Measurements from ENCODE around the gene GPR179.

GPR179 gene

DNA sequence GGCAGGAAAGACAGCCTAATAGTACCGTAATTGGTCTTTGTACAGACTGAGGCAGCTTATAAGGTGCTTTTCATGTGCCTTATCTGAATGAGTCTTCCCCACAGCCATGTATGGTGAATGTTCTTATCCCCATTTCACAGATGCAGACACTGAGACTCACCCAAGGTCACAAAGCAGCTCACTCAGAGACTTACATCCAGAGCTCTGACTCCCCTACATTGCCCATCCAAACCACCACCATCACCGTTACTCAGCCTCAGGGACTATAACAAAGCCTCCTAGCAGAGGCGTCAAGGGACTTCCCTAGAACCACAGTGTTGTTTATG, 627 bp upstream of the GPR179 start:
- DNase-seq (ENCODE audit: insufficient read length, low spot score) (no peak), FAIRE-seq (no peak)
- TF ChIP-seq, protein P1, sequence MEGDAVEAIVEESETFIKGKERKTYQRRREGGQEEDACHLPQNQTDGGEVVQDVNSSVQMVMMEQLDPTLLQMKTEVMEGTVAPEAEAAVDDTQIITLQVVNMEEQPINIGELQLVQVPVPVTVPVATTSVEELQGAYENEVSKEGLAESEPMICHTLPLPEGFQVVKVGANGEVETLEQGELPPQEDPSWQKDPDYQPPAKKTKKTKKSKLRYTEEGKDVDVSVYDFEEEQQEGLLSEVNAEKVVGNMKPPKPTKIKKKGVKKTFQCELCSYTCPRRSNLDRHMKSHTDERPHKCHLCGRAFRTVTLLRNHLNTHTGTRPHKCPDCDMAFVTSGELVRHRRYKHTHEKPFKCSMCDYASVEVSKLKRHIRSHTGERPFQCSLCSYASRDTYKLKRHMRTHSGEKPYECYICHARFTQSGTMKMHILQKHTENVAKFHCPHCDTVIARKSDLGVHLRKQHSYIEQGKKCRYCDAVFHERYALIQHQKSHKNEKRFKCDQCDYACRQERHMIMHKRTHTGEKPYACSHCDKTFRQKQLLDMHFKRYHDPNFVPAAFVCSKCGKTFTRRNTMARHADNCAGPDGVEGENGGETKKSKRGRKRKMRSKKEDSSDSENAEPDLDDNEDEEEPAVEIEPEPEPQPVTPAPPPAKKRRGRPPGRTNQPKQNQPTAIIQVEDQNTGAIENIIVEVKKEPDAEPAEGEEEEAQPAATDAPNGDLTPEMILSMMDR (IDR thresholded peaks at IDR 0.05; ENCODE audit: insufficient read depth, missing control alignments): no peak

DNA sequence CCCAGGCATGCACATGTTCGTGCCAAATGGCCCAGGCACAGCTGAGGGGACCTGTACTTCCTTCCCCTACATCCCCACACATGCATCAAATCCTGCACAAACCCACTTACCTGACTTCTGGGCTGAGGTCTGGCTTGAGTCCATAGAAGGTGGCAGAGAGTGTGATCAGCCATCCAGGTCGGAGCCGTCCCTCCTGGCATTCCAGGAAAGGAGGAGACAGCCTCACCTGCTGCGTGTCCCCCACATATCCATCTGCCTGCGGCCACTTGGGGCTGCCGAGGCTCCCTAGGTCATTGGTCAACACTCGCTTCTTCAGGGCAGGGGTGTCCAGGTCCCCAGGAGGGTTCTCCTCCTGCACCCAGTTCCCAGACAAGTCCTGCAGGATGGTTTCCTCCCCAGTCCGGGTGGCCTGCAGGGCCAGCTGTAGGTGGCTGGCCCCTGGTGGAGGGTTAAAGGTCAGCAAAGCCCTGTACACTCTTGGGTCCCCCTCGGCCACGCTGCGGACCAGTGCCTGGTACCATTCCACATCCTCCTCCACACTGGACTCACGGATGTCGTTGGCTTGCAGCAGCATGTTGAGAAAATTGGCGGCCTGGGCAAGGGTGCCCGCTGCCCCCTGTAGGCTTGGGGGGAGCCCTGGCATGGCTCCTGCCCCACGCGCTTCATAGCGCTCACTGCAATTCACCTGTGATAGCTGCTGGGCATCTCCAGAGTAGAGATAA, 709 bp downstream of the GPR179 start:
- FAIRE-seq (no peak), DNase-seq (ENCODE audit: insufficient read length, low spot score) (no peak)
- TF ChIP-seq, protein P1 (IDR thresholded peaks at IDR 0.05; ENCODE audit: insufficient read depth, missing control alignments): no peak

DNA sequence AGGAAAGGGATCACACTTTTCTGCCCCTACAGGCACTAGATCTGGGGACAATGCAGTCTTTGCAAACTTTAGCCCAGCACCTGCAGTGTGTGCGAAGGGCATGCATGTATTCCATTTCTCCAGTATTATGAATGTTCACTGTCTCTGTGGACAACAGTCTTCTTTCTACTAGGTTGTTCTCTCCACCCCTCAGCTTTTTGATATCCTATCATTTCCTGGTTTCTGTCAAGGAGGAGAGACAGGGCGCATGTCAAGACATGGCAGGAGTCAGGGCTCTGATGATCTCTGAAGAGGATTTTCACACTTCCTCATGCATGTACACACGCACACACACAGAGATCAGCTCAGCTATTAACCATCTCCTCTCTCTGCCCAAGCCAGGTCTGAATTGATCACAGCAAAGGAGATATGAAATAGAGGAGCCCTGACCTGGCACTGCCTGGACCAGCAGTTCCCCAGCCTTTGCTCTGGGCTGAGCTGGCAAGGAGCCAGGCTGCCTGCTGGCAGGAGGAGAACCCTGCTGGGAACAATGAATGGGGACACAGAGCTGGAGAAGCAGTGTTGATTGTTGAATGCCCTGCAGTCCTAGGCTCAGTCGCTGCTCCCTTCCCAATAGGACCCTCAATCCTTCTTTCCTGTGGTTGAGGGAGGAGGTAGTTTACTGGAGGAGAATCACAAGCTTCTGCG, 2.6 kb downstream of the GPR179 start:
- FAIRE-seq: no peak
- TF ChIP-seq, protein P1 (IDR thresholded peaks at IDR 0.05; ENCODE audit: insufficient read depth, missing control alignments): no peak
- no peak for DNase-seq (ENCODE audit: insufficient read length, low spot score)

DNA sequence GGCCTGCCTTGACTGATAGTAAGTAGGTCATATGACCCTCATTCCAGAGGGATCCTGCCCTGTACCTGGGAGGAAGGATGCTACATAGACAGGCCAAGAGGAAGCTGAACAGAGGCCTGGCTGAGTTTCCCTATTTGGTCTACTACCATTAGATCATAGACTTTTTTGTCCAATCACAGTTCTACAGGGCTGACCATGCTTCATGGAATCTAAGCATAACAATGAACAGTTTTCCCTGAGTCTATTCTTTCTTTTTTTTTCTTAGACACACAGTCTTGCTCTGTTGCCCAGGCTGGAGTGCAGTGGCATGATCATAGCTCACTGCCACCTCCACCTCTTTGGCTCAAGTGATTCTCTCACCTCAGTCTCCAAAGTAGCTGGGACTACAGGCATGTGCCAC, 3.9 kb downstream of the GPR179 start:
- no peak for DNase-seq (ENCODE audit: insufficient read length, low spot score)
- no peak for FAIRE-seq
- TF ChIP-seq, protein P1 (IDR thresholded peaks at IDR 0.05; ENCODE audit: insufficient read depth, missing control alignments): no peak

DNA sequence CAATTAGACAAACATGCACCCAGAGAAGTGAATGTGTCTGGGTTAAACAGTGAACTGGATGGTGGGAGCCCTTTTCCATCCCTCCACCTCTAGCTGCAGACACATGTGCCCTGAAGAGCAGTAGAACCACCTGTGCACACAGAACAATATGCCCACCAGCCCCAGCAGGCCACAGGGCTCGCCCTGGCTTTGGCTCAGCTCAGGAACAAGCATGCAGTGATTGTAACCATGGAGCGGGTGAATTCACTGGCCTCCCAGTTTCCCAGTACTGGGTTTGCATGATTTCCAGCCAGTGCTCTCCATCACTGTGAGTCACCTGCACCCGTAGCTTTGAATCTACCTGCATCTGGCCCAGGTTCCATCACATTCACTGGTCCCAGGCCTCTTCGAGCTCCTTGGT, 5.2 kb downstream of the GPR179 start:
- TF ChIP-seq, protein P1 (IDR thresholded peaks at IDR 0.05; ENCODE audit: insufficient read depth, missing control alignments): no peak
- no peak for FAIRE-seq
- DNase-seq (ENCODE audit: insufficient read length, low spot score): no peak

DNA sequence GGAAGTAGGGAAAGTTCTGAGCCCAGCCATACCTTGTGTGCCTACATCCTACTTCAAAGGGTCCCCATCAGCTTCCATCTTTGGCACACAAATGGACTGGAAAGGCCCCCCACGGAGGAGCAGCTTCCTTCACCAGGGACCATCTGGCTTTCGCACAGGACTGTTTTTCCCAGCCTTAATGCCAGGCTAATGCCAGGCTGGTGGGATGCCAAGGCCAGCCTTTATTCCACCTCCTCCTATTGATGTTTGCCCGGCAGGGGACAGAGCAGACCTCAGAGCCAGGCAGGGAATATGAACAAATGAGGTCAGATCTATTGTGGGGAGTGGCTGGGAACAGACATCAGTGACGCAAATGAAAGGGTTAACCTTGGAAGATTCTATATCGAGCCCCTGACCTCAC, 5.7 kb downstream of the GPR179 start:
- no peak for FAIRE-seq
- TF ChIP-seq, protein P1 (IDR thresholded peaks at IDR 0.05; ENCODE audit: insufficient read depth, missing control alignments): no peak
- DNase-seq (ENCODE audit: insufficient read length, low spot score): no peak

DNA sequence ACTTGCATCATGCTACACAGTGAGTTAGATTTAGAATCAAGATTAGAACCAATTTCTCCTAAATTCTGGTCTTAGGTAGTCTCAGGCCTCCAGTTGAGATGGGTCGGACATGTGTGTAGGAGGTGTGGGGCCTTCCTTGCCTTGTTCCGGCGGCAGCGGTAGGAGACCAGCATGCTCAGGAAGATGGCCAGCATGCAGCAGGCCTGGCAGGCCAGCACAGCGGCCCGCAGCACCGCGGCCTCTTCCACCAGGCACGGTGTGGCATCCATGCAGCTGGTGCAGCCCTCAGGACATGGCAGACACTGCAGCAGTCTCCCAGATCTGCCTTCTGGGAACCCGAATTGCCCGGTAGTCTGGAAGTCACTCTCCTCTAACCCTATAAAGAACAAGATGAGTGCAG, 6.9 kb downstream of the GPR179 start:
- no peak for DNase-seq (ENCODE audit: insufficient read length, low spot score)
- TF ChIP-seq, protein P1 (IDR thresholded peaks at IDR 0.05; ENCODE audit: insufficient read depth, missing control alignments): no peak
- FAIRE-seq: no peak

Data from D721Med (cell line).